Measurements from ENCODE around the gene PLD3.
"Not testable (repeated sequence)": the region's sequence is repeated elsewhere in the genome, so short reads cannot be mapped to it uniquely, and the experiment has no call there.

The PLD3 gene

GRCh38 chr19:40333083-40333482, 15.4 kb upstream of the PLD3 start:
- DNase-seq, result not testable (repeated sequence)

DNA sequence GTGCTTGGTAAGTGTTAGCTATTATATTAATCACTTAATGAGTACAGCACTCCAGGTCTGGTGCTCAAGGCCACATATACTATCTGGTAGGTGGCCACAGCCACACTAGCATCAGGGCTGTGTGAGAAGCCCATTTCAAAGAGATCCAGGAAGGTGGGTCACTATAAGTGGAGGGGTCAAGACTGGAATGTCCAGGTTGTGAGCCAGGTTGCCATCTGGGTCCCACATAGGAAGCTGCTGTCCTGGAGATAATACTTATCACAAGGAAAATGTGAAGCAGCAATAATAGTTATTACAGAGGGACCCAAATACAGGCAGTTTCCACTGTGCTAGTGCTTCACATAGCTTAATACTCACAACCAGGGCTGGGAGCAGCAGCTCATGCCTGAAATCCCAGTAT, 13.4 kb upstream of the PLD3 start:
- no peak for DNase-seq

DNA sequence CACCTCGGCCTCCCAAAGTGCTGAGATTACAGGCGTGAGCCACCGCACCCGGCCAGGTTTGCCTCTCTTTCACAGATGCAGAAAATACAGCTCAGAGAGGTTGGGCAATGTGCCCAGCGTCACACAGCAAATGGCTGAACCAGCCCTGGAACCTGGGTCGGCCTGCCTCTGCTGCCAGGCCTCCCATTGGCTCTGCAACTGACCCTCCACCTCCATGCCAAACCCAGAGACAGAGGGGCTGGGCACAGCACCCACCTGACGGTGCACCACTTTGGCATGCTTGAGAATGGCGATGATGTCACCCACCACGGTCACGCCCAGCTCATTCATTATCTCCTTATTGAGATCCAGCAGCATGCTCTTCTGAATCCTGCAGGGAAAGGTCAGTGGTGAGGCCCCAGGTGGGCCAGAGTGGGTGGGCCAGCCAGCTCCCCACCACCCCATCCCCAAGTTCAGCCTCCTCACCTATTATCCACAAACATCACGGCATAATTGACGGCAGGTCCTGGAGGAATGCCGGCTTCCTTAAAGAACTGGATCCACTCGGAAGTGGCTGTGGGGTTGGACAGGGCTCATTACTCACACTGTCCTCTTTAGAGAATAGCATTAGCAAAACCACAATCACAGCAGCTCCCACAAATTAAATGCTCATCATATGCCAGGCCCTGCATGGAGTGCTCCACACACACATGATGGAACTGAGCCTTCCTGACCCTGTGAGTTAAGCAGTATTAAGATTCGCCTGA, 12.5 kb upstream of the PLD3 start:
- no peak for DNase-seq

GRCh38 chr19:40336601-40336900, 11.9 kb upstream of the PLD3 start:
- DNase-seq, result no peak

- DNase-seq, result no peak
Measured at GRCh38 chr19:40337107-40337506, 11.4 kb upstream of the PLD3 start.

DNA sequence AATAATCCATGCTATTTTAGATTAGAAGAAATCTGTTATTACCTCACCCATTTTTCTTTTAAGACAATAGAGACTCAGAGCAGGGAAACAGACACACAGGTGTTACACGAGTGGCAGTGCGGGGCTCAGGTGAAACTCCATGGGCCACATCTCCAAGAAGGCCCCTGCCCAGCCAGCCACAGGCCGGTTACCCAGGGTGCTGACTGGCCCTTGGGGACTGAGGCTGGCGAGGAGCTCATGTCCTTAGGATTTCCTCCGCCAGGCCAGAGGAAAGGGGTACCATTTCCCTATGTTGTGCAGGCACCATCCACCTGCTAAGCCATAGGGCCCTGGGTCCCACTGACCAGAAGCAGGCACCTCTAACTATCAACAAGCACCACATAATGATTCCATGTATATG, 10.9 kb upstream of the PLD3 start:
- DNase-seq, result no peak

- no peak for DNase-seq
Measured at GRCh38 chr19:40339018-40339728, 9.3 kb upstream of the PLD3 start.

GRCh38 chr19:40341601-40342482, 6.7 kb upstream of the PLD3 start:
- DNase-seq, result no peak

GRCh38 chr19:40342644-40343311, 5.7 kb upstream of the PLD3 start:
- no peak for DNase-seq

DNA sequence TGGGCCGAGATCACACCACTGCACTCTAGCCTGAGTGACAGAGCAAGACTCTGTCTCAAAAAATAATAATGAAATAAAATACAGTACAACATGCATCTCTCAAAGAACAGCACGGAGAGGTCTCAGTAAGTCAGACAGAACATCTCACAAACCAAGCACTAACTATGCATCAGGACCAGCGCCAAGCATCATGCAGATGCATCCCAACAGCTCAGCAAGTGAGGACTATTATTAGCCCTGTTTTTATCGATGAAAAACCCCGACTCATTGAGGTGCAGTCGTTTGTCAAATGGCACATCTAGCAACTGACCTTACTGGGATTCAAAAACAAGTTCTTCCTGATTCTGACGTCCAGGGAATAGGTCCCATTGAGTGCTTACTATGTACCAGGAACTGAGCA, 4.1 kb upstream of the PLD3 start:
- DNase-seq, result no peak

GRCh38 chr19:40348961-40349507, 539 bp downstream of the PLD3 start:
- peak; percentile 31 to 38 for DNase-seq

GRCh38 chr19:40355975-40356680, 7.6 kb downstream of the PLD3 start:
- DNase-seq, result no peak

- no peak for DNase-seq
Measured at GRCh38 chr19:40356681-40357595, 8.4 kb downstream of the PLD3 start.

GRCh38 chr19:40357640-40358039, 9.1 kb downstream of the PLD3 start:
- DNase-seq, result no peak

DNA sequence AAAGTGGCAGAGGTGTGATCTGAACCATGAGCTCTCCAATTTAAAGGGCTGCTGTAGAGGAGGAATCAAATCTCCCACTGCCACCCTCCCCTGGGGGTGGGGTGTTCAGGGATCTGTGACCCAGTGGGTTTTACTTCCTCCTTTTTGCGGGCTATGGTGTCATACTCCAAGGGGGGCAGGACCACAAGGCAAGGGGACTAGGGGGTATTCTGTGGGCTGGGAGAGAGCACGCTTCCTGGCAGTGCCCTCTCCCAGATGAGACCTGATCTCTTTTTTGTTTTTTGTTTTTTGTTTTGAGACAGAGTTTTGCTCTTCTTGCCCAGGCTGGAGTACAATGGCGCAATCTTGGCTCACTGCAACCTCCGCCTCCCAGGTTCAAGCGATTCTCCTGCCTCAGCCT, 10.3 kb downstream of the PLD3 start:
- DNase-seq, result peak; percentile 18 to 22

- DNase-seq, result no peak
Measured at GRCh38 chr19:40360020-40360707, 11.7 kb downstream of the PLD3 start.

- DNase-seq, result no peak
Measured at GRCh38 chr19:40360708-40361241, 12.3 kb downstream of the PLD3 start.

- no peak for DNase-seq
Measured at GRCh38 chr19:40362160-40362559, 13.7 kb downstream of the PLD3 start.

GRCh38 chr19:40363069-40363468, 14.6 kb downstream of the PLD3 start:
- DNase-seq, result peak in 1 of 2 experiments; percentile 7

- no peak for DNase-seq
Measured at GRCh38 chr19:40365010-40365409, 16.5 kb downstream of the PLD3 start.
